Stimulated activated CD4-positive, alpha-beta T cell treated with anti-CD3 and anti-CD28 coated beads, Interleukin-2, amount 100 ng/mL, for 48 hours (primary cell): Measurements from ENCODE around the gene OGFR.
A peak's percentile ranks its signal among the peaks of the same experiment; 100 is the strongest.

ENCODE experiments used
- DNase-seq, 2 donors: peaks; one replicate each; pipeline ENCODE4 v3.0.0-alpha.2; 2020

Gene OGFR

GRCh38 chr20:62804627-62805154 lies at the start of gene OGFR:
Gene OGFR (plus strand): TSS chr20:62804835. CDS start chr20:62804860, 25 bp downstream.
- peak; percentile 60 to 62 for DNase-seq

GRCh38 chr20:62754991-62755356 lies 49.7 kb upstream of the OGFR start:
- DNase-seq = no peak

GRCh38 chr20:62755817-62756724 lies 48.6 kb upstream of the OGFR start:
- no peak for DNase-seq

- no peak for DNase-seq
These were observed 46.3 kb upstream of the OGFR start for GRCh38 chr20:62758226-62758912.

GRCh38 chr20:62759981-62760431 lies 44.6 kb upstream of the OGFR start:
- DNase-seq = no peak

- no peak for DNase-seq
These were observed 44.2 kb upstream of the OGFR start for GRCh38 chr20:62760471-62760855.

- no peak for DNase-seq
These were observed 43.5 kb upstream of the OGFR start for GRCh38 chr20:62760856-62761758.

GRCh38 chr20:62761759-62762131 lies 42.9 kb upstream of the OGFR start:
- DNase-seq = no peak

GRCh38 chr20:62762376-62762775 lies 42.3 kb upstream of the OGFR start:
- no peak for DNase-seq

- no peak for DNase-seq
These were observed 41.8 kb upstream of the OGFR start for GRCh38 chr20:62762801-62763368.

GRCh38 chr20:62763404-62763803 lies 41.2 kb upstream of the OGFR start:
- DNase-seq = no peak

- DNase-seq = no peak
These were observed 40.3 kb upstream of the OGFR start for GRCh38 chr20:62764156-62764935.

GRCh38 chr20:62765021-62765420 lies 39.6 kb upstream of the OGFR start:
- DNase-seq = no peak

- no peak for DNase-seq
These were observed 39.1 kb upstream of the OGFR start for GRCh38 chr20:62765432-62766070.

GRCh38 chr20:62766071-62766450 lies 38.6 kb upstream of the OGFR start:
- no peak for DNase-seq

GRCh38 chr20:62766716-62767115 lies 37.9 kb upstream of the OGFR start:
- no peak for DNase-seq

- DNase-seq = no peak
These were observed 36.4 kb upstream of the OGFR start for GRCh38 chr20:62768234-62768546.

GRCh38 chr20:62768551-62769287 lies 35.9 kb upstream of the OGFR start:
- no peak for DNase-seq

GRCh38 chr20:62769346-62770071 lies 35.1 kb upstream of the OGFR start:
- no peak for DNase-seq
